Endothelial cell of umbilical vein (primary cell): ENCODE measurements around the gene RASL10B. TPM values are rescaled to one million over a fixed set of nuclear protein-coding genes. Genes with fewer than 3 reads are reported as not detected.

ENCODE experiments used
- BruUV-seq: library from RNA; stranded (reverse); fragments of 400-500 nt; replicated peaks from 2 replicates; lab custom pipeline; 2021; lab: Mats Ljungman, UMichigan
- CTCF ChIA-PET: fragments of 300-600, 350-600 bp; sonication (Branson Sonifier 250); formaldehyde crosslinking; loops from one replicate; lab custom pipeline; 2021; ENCODE audit warnings: antibody characterized with exemption, inconsistent platforms; lab: Charles Lee
- POLR2A ChIA-PET: fragments of 300-600, 350-600 bp; sonication (Branson Sonifier 250); formaldehyde crosslinking; loops from one replicate; lab custom pipeline; 2021; ENCODE audit warnings: antibody characterized with exemption, inconsistent platforms; lab: Charles Lee
- DNase-seq: peaks from one replicate; pipeline ENCODE4 v3.0.0-alpha.2; 2011; ENCODE audit warnings: low read depth, low spot score
- FAIRE-seq: peaks from 2 replicates; lab custom pipeline; 2011; peaks lifted over from hg19 to GRCh38; lab: Jason Lieb, UNC
- H2AFZ ChIP-seq: 2 replicates; pipeline ENCODE4 v1.6.0; 2012; ENCODE audit warnings: low read depth, low read length, control low read depth, inconsistent platforms
- H3K27ac ChIP-seq: 2 replicates; pipeline ENCODE4 v1.5.1; 2011; ENCODE audit warnings: low read depth, mild to moderate bottlenecking, control low read depth, low read length, moderate library complexity; ENCODE audit not compliant: insufficient read depth
- H3K27me3 ChIP-seq, 2 experiments: 2 replicates each; pipeline versions ENCODE4 v1.6.0 to v1.6.1; 2011; ENCODE audit warnings: low read length in 2 of 2, mixed read lengths in 1 of 2; ENCODE audit not compliant: control insufficient read depth in 2 of 2, insufficient read depth in 2 of 2
- H3K36me3 ChIP-seq, 2 experiments: 2 replicates in 1 of 2; 3 replicates in 1 of 2; pipeline ENCODE4 v1.5.1; 2011; ENCODE audit warnings: low read length in 2 of 2, mild to moderate bottlenecking in 1 of 2, moderate library complexity in 1 of 2; ENCODE audit not compliant: control insufficient read depth in 2 of 2, insufficient read depth in 2 of 2; ENCODE audit errors: extremely low read depth in 1 of 2
- H3K4me1 ChIP-seq: 3 replicates; pipeline ENCODE4 v1.5.1; 2011; ENCODE audit warnings: mild to moderate bottlenecking, low read length; ENCODE audit not compliant: control insufficient read depth, insufficient read depth; ENCODE audit errors: extremely low read depth
- H3K4me2 ChIP-seq: 2 replicates; pipeline ENCODE4 v1.6.1; 2011; ENCODE audit warnings: low read length, control low read depth, mixed read lengths; ENCODE audit not compliant: insufficient read depth
- H3K4me3 ChIP-seq, 3 experiments: fragments of 200-600 bp in 1 of 3; sonication (generic), shearing (Covaris generic) in 1 of 3; replicated peaks in 1 of 3; 2 replicates each; pipeline ENCODE4 v1.5.1; 2011 to 2016; ENCODE audit warnings: control low read depth in 3 of 3, low read length in 3 of 3, mild to moderate bottlenecking in 2 of 3, inconsistent platforms in 1 of 3, low read depth in 1 of 3, moderate library complexity in 1 of 3; ENCODE audit not compliant: insufficient read depth in 1 of 3
- H3K79me2 ChIP-seq: 2 replicates; pipeline ENCODE4 v1.6.0; 2012; ENCODE audit warnings: low read length, inconsistent platforms; ENCODE audit not compliant: control insufficient read depth, insufficient read depth
- H3K9ac ChIP-seq: replicated peaks from 2 replicates; pipeline ENCODE3; 2011; ENCODE audit warnings: low read length, control low read depth; ENCODE audit not compliant: insufficient read depth; ENCODE audit errors: extremely low read depth
- H3K9me1 ChIP-seq: replicated peaks from 3 replicates; pipeline ENCODE4 v1.6.0; 2011; ENCODE audit warnings: mild to moderate bottlenecking, low read length; ENCODE audit not compliant: control insufficient read depth, insufficient read depth; ENCODE audit errors: extremely low read depth
- H3K9me3 ChIP-seq: replicated peaks from 2 replicates; pipeline ENCODE4 v1.5.1; 2012; ENCODE audit warnings: low read length, inconsistent platforms; ENCODE audit not compliant: control insufficient read depth, insufficient read depth
- H4K20me1 ChIP-seq: replicated peaks from 2 replicates; pipeline ENCODE3; 2011; ENCODE audit warnings: mild to moderate bottlenecking, low read length; ENCODE audit not compliant: control insufficient read depth, insufficient read depth; ENCODE audit errors: extremely low read depth
- EZH2 ChIP-seq: IDR thresholded peaks from 2 replicates; pipeline ENCODE4 v1.6.1; 2012; ENCODE audit warnings: borderline replicate concordance, low read depth, mild to moderate bottlenecking, moderate library complexity, low read length, inconsistent platforms; ENCODE audit not compliant: severe bottlenecking
- FOS ChIP-seq: IDR thresholded peaks from 2 replicates; pipeline ENCODE4 v1.6.1; 2011; ENCODE audit warnings: mild to moderate bottlenecking, low read length, moderate library complexity, borderline replicate concordance; ENCODE audit not compliant: insufficient read depth
- GATA2 ChIP-seq: IDR thresholded peaks from 2 replicates; pipeline ENCODE4 v1.7.0; 2011; ENCODE audit warnings: low read depth, mild to moderate bottlenecking, moderate library complexity, mixed read lengths, low read length; ENCODE audit not compliant: insufficient read length, insufficient read depth
- JUN ChIP-seq: IDR thresholded peaks from 2 replicates; pipeline ENCODE4 v1.6.1; 2011; ENCODE audit warnings: borderline replicate concordance, low read depth; ENCODE audit not compliant: insufficient read length, insufficient read depth
- MYC ChIP-seq: IDR thresholded peaks from one replicate; pipeline ENCODE4 v1.6.1; 2011; ENCODE audit warnings: mild to moderate bottlenecking, low read depth, low read length
- POLR2A ChIP-seq: IDR thresholded peaks from 2 replicates; pipeline ENCODE4 v1.6.1; 2012; ENCODE audit warnings: low read depth, mild to moderate bottlenecking, control low read depth, low read length
- POLR2AphosphoS5 ChIP-seq: IDR thresholded peaks from 2 replicates; pipeline ENCODE4 v1.6.1; 2012; ENCODE audit warnings: low read depth, mild to moderate bottlenecking, control low read depth, low read length, moderate library complexity; ENCODE audit not compliant: insufficient read depth
- dilution Hi-C: fragments of 300-500 bp; cut with MboI; formaldehyde crosslinking; loops from one replicate; pipeline ENCODE4 v1.15.0; 2019; ENCODE audit warnings: low sequenced_read_pairs; ENCODE audit not compliant: extremely low pct_ligation_motif_present
- intact Hi-C: fragments of 100-400 bp; cut with micrococcal nuclease; formaldehyde crosslinking; loops from one replicate; pipeline ENCODE4 v1.10.0; 2022
- polyA plus RNA-seq, 4 experiments: library from polyadenylated mRNA; depleted of rRNA in 3 of 4; stranded (reverse) in 3 of 4; unstranded in 1 of 4; fragments of >200 nt; gene quantifications; 2 replicates each; pipeline versions ENCODE4 v1.2.1 to v1.2.3, GENCODE V29; 2011 to 2012; ENCODE audit warnings: missing spikeins in 1 of 4
- total RNA-seq: library from RNA; stranded (reverse); gene quantifications from 2 replicates; pipeline ENCODE4 v1.2.3, GENCODE V29; 2021
- TF ChIP-seq, protein P1 (sequence below): IDR thresholded peaks from 2 replicates; pipeline ENCODE4 v1.6.1; 2011; ENCODE audit not compliant: insufficient read depth, insufficient read length
- TF ChIP-seq, protein P2 (sequence below), 2 donors: IDR thresholded peaks; 1 replicate in 1 of 2; 2 replicates in 1 of 2; pipeline ENCODE4 v1.5.1; 2011; ENCODE audit warnings: low read length in 2 of 2, mild to moderate bottlenecking in 2 of 2, moderate library complexity in 2 of 2, control low read depth in 1 of 2, inconsistent platforms in 1 of 2, low read depth in 1 of 2; ENCODE audit not compliant: insufficient read depth in 1 of 2; ENCODE audit errors: extremely low read depth in 1 of 2

Gene RASL10B
- total and polyA plus RNA-seq, 2 donors (not counting 3 experiments of a cell fraction or from before 2014, with no cell fraction given), result 0.19 to 0.71 TPM

DNA sequence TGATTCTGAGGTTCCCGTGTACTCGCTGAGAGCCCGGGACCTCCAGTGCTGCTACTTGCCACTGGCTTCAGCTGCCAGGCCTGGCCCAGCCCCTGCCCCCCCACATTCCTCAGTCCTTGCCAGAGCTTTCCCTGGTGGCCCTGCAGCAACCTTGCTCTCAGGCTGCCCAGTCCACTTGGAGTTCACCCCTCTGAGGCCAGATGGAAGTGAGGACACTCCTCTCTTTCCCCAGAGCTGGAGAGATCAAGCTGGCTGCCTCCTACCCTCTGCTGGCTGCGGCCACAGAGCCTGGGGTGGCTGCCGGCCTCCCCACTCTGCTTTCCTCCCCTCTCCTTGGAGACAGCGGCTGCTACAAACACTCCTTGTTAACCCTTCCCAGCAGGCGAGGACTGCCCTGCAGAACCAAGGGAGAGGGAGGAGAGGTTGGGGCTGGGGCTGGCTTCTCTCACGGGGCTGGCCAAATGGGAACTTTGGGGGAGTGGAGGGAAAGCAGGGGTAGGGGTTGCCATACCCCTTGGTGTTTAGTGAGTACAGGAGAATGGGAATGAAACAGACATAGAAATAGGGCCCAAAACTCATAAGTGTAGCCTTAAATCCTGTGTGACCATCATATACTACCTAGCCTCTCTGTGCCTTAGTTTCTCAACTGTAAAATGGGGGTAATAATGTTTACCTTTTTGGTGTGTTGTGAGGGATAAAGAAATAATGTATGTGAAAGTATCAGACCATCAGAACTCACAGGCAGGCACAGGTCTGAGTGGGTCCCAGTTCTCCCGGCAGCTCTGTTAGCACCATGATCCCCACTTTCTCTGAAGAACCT, 21.7 kb downstream of the RASL10B start, which contains the start of gene GAS2L2:
Gene GAS2L2, minus strand, starts transcription at position 295 of the 820 bp plus-strand sequence. CDS start 389 bp downstream, outside the sequence.
- dilution Hi-C loops, result no loop called here
- FAIRE-seq (no peak), DNase-seq (no peak)
- ChIA-PET POLR2A (no interaction called here), CTCF (interaction anchor here (3.2 kb wide), 1 partner anchor 11 kb away, joined by 22 read pairs; no protein-coding TSS in a partner anchor)
- Histone ChIP-seq H3K9me3 (no peaks in the 10 kb centered on the region), H3K9me1 (no peaks in the 10 kb centered on the region), H3K4me2 (no peak within 1 kb of the TSS), H4K20me1 (no peaks in the 10 kb centered on the region), H3K36me3 (no peaks in the 10 kb centered on the region), H3K9ac (no peak within 1 kb of the TSS), H3K4me3 (no peak within 1 kb of the TSS), H2AFZ (no peak within 1 kb of the TSS), H3K79me2 (no peaks in the 10 kb centered on the region), H3K27ac (no peak within 1 kb of the TSS), H3K27me3 (peaks cover 27 to 30% of the 10 kb centered on the region in 2 experiments), H3K4me1 (no peaks in the 10 kb centered on the region)
- TF ChIP-seq, protein P1, sequence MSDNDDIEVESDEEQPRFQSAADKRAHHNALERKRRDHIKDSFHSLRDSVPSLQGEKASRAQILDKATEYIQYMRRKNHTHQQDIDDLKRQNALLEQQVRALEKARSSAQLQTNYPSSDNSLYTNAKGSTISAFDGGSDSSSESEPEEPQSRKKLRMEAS, result no peak
- TF ChIP-seq FOS (no peak), MYC (no peak), POLR2AphosphoS5 (no peak), EZH2 (no peak), POLR2A (no peak), GATA2 (no peak), JUN (no peak)
- TF ChIP-seq, protein P2, sequence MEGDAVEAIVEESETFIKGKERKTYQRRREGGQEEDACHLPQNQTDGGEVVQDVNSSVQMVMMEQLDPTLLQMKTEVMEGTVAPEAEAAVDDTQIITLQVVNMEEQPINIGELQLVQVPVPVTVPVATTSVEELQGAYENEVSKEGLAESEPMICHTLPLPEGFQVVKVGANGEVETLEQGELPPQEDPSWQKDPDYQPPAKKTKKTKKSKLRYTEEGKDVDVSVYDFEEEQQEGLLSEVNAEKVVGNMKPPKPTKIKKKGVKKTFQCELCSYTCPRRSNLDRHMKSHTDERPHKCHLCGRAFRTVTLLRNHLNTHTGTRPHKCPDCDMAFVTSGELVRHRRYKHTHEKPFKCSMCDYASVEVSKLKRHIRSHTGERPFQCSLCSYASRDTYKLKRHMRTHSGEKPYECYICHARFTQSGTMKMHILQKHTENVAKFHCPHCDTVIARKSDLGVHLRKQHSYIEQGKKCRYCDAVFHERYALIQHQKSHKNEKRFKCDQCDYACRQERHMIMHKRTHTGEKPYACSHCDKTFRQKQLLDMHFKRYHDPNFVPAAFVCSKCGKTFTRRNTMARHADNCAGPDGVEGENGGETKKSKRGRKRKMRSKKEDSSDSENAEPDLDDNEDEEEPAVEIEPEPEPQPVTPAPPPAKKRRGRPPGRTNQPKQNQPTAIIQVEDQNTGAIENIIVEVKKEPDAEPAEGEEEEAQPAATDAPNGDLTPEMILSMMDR (IDR thresholded peaks at IDR 0.05; ENCODE audit: extremely low read depth in 1 of 2, insufficient read depth in 1 of 2, low read depth in 1 of 2, low read length in 2 of 2), result no peak
- no TSS peak for BruUV-seq
- intact Hi-C loops, result no loop called here
